Fibroblast of pulmonary artery (primary cell): ENCODE measurements around the gene GLCCI1.

Experiments
- DNase-seq: peaks from one replicate; pipeline ENCODE4 v3.0.0-alpha.2; 2010; ENCODE audit warnings: low read depth
- H3K4me3 ChIP-seq: replicated peaks from 2 replicates; pipeline ENCODE4 v1.5.1; 2011; ENCODE audit warnings: low read depth, mild to moderate bottlenecking, control low read depth, low read length, moderate library complexity
- CTCF ChIP-seq: IDR thresholded peaks from 2 replicates; pipeline ENCODE4 v1.5.1; 2011; ENCODE audit warnings: mild to moderate bottlenecking, control low read depth, low read length, inconsistent platforms; ENCODE audit errors: missing control alignments

Gene GLCCI1

DNA sequence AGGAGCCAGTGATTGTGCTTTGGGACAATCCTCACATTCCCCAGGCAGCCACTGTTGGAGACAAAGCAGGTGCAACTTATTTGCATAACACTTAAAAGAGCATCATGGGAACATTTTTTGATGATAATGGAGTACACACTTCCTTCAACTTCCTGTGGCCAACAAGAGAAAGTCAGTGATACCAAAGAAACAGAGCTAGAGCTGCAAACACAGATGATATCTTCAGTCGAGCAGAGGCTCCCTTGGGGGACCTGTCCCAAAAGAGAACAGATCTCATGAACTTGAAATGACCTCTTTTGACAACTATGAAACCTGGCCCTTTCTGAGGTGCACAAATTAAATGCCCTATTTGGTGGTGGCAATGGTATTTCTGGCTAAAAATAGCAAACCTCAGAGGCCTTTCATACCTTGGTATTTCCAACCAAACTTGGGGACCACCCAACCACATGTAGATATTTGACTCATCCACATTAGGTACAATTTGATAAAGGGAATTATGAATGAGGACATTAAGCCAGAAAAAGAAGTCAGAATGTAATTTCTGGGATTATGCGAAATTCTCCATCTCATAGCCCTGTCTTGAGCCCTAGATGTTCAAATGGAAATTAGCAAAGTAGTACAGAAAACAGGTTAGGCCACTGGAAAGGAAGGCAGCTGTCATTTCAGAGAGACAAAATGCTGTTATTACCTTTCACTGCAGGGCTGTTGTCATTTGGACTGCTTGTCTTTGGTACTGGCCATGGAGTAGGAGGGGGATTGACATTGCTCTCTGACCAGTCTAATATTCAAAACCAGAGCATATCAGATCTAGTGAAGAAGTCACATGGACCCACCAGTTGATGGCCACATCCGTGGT lies 147.2 kb downstream of the GLCCI1 start:
- no peak overlapping the region for H3K4me3 ChIP-seq
- no peak for TF ChIP-seq CTCF
- no peak for DNase-seq

DNA sequence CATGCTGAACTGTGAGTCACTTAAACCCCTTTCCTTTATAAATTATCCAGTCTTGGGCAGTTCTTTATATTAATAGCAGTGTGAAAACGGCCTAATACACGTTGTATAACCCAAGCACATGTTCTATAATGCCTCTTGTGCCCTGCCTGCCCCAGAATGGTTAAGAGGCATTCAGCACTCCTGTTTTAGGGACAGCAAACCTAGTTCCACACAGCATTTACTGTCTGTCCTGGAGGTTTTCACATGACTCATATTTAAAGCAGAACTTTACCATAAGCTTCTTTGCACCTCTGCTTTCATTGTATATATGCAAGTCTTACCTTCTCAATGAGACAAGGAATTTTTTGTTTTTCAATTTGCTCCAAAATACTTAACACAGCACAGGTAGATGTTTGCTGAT lies 148.6 kb downstream of the GLCCI1 start:
- DNase-seq: no peak

DNA sequence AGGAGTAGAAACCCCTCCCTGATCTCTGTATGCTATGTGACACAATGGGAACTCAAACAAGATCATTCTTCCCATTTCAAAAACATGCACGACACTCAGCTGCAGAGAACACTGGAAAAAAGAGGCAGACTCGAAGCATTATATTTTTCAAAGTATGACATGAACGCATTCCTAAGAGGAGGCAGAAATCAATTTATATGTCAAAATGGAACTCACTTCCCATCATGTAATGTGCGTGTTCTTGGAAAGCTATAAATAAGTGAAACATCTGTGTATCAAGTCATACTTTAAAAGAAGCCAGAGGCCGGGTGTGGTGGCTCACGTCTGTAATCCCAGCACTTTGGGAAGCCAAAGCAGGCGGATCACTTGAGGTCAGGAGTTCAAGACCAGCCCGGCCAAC lies 150.7 kb downstream of the GLCCI1 start:
- no peak for TF ChIP-seq CTCF
- DNase-seq: no peak
- no peak overlapping the region for H3K4me3 ChIP-seq

More for the DNA sequence above, 148.6 kb downstream of the GLCCI1 start:
- TF ChIP-seq CTCF: no peak
- no peak overlapping the region for H3K4me3 ChIP-seq

GRCh38 chr7:8120390-8121058 lies 151.9 kb downstream of the GLCCI1 start:
- DNase-seq: no peak
- no peak overlapping the region for H3K4me3 ChIP-seq
- no peak for TF ChIP-seq CTCF

GRCh38 chr7:8121243-8121642 lies 152.6 kb downstream of the GLCCI1 start:
- no peak for DNase-seq
- TF ChIP-seq CTCF: no peak
- H3K4me3 ChIP-seq: no peak overlapping the region

GRCh38 chr7:8125680-8126444 lies 157.3 kb downstream of the GLCCI1 start:
- no peak overlapping the region for H3K4me3 ChIP-seq
- no peak for TF ChIP-seq CTCF
- no peak for DNase-seq
